NCI-H345 (cell line): ENCODE measurements around the gene PDE4B.

Experiments used
- DNase-seq: peaks from one replicate; lab custom pipeline; 2025; lab: John Stamatoyannopoulos, UW

Gene PDE4B

GRCh38 chr1:66336641-66336990, 543.9 kb downstream of the PDE4B start:
- DNase-seq = no peak

- no peak for DNase-seq
Observed at GRCh38 chr1:66337249-66337648, 544.6 kb downstream of the PDE4B start.

DNA sequence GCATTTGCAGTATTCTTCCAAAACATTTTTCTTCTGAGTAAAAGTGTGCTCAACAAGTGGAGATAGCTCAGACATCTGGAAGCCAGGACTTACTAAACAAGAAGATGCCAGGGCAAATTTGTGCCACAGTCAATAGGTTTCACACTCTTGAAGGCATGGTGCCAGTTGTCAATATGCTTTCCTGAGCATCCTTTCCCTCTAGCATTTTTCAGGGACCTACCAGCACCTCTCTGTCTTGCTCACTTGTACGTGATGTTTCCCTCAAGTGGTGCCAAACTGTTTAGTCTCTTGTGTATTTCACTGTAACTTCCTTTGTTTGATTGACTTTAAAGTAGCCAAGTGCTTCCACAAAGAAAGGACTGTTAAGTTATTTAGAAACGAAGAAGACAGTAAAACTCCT, 547.2 kb downstream of the PDE4B start:
- no peak for DNase-seq

GRCh38 chr1:66341446-66342089, 548.9 kb downstream of the PDE4B start:
- no peak for DNase-seq

DNA sequence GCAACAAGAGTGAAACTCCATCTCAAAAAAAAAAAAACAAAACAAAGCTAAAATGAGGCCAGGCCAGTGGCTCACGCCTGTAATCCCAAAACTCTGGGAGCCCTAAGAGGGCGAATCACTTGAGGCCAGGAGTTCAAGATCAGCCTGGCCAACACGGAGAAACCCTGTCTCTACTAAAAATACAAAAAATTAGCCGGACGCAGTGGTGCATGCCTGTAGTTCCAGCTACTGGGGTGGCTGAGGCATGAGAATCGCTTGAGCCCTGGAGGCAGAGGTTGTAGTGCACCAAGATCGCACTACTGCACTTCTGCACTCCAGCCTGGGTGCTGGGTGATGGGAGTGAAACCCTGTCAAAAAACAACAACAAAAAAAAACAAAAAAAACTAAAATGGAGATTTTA, 550.0 kb downstream of the PDE4B start:
- DNase-seq = no peak

- no peak for DNase-seq
Observed at GRCh38 chr1:66343569-66344325, 551.1 kb downstream of the PDE4B start.

- no peak for DNase-seq
Observed at GRCh38 chr1:66346057-66346795, 553.5 kb downstream of the PDE4B start.

DNA sequence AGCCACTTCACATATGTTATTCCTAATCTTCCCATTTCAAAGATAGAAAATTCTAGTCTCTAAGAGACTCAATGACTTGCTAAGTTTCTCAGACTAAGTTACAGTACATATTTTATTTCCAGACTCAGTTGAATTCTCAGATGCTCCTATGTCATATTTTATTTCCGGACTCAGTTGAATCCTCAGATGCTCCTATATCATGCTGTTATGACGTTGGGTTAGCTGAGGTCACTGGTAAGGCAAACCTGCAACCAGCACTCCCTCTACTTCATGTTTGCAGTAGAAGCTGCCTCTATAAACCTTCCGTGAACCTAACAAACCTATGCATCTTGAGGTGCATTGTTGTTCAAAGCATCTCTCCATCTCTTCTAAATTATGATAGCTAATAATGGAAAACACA, 554.2 kb downstream of the PDE4B start:
- DNase-seq = no peak

DNA sequence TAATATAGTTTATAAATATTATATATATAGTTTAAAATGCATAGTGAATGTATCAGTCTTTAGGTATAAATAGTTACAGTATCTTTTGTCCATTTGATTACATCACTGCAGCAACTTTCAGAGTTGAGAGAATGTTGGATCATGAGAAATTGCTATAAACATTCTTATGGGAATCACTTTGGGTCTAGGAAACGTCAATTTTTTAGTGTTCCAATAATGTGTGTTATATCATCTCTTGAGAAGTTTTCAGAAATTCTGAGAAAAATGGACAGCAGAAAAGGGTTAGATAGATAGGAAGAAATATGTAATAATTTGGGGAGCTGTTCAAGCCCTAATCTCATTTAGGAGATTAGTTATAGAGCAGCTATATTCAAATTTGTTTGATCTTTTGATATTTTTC, 556.1 kb downstream of the PDE4B start:
- no peak for DNase-seq

DNA sequence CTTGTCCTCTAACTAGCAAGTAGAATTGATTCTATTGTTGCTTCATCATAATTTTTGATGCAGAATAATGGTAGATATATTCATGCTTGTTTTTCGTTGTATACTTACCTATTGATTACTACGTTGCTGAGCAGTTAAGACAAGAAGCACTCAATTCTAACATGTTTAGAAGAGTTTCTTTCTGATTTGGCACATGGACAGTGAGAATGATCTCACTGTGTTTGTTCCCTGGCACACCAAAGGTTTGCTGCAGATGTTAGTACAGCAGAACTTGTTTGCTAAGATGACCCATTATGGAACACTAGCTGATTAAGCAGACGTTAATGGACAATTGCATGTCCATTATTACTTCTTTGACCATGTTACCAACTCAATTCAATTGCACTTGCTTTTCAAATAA, 556.5 kb downstream of the PDE4B start:
- DNase-seq = no peak

DNA sequence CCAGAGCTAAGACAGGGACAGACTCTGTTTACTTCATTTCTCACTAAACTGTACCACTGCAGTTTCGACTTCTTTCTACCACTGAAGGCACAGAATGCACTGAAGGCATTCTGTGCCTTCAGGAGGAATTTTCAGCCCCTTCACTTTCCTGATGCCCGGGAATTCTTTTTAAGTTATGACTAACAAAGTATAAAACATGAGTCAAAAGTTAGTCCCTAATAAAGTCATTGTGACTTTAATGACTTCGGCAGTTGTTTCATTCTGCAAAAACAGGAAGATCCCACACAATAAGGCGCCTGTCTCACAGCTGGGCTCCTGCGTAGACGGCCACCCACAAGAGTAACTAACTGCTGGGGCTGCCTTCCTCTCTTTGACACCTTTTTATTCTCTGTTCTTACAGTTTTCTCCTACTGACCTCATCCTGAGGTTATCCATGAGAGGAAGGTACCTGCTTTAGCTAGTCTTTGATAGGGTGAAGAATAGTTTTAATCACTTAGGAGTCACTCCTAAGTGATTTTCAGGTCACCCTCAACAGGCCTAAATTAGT, 557.4 kb downstream of the PDE4B start:
- no peak for DNase-seq

- no peak for DNase-seq
Observed at GRCh38 chr1:66351478-66351877, 558.8 kb downstream of the PDE4B start.

GRCh38 chr1:66351913-66352312, 559.2 kb downstream of the PDE4B start:
- DNase-seq = no peak

DNA sequence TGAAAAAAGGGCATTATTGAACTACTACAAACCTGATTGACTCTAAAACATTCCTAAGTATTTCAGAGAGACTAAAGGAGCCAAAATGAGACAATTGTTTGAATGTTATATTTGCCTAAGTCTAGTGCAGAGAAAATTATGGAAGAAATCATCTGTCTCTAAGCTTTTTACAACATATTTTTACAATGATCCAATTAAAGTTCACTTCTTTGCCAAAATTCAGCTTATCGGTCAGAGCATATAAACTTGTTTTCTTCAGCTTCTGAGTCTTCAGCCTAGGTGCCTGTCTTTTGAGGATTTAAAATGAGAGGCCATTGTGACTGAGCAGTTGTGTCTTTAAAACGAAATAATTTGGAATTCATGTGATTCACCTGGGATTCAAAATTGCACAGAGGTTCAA, 560.1 kb downstream of the PDE4B start:
- no peak for DNase-seq

DNA sequence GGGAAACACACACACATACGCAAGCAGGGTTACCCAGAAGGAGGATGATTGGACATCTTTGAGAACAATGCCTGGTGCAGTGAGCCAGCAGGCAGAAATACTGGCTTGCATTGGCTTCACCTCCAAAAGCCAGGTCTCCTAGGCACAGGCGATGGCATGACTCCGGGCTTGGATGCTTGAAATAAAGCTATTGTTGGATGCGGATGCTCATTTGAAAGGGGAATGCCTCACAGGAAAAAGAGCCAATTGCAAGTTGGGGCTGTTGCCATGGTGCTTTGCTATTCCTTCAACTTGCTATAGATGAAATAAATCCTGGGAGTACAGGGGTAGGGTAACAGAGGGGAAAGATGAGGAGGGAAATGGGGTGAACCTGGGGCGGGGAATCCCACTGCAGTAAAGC, 560.6 kb downstream of the PDE4B start:
- no peak for DNase-seq

DNA sequence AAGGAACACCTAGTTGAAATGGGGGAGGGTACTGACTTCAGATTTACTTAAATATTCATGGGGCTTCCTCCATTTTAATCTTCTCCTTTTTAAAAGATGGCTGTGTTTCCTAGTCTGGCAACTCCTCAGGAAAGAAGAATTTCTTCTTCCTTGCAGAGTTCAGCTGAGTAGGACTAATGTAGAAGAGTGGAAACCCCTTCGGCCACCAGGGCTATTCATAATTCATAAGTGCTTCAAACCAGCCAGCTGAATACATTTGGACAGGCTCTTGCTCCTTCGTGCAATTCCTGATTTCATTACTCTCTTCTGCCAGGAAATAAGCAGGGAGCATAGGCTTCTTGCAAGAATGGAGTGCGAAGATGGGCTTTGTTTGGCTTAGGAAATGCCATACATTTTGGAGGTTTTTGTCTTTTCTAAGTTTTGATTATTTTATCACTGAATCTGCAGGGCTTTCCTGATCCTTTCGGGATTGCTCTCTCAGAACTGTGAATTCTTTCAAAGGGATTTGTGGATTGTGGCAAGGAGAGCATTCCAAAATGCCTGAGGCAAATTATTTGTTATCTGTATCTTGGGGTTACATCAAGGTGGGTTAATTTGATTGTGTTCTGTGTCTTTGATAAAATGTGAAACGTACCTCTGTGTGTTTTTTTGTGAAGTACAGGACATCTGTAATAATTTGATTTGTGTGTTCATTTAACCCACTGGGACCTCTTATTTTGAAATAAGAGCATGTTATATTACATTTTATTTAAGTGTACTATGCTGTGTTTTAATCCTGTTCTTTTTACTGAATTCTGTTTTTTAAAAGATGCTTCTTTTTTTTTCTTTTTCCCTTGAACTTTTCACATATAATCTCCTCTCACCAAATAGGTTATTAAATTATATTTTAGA, 561.9 kb downstream of the PDE4B start:
- no peak for DNase-seq

GRCh38 chr1:66355756-66356155, 563.1 kb downstream of the PDE4B start:
- DNase-seq = no peak

- DNase-seq = no peak
Observed at GRCh38 chr1:66356605-66357004, 563.9 kb downstream of the PDE4B start.

- DNase-seq = no peak
Observed at GRCh38 chr1:66357021-66357420, 564.3 kb downstream of the PDE4B start.

GRCh38 chr1:66357478-66358197, 564.9 kb downstream of the PDE4B start:
- no peak for DNase-seq

GRCh38 chr1:66359269-66359668, 566.6 kb downstream of the PDE4B start:
- DNase-seq = no peak
